GM23248 (cell line): Measurements from ENCODE around the gene CCNG1.

Experiments
- EZH2 ChIP-seq: fragments of 200-600 bp; sonication (generic); IDR thresholded peaks from 2 replicates; pipeline ENCODE4 v1.6.1; 2018; ENCODE audit warnings: antibody characterized with exemption, mild to moderate bottlenecking; ENCODE audit not compliant: insufficient read depth, poor library complexity, severe bottlenecking
- EZH2phosphoT487 ChIP-seq: fragments of 200-600 bp; sonication (generic); IDR thresholded peaks from 2 replicates; pipeline ENCODE4 v1.6.1; 2018; ENCODE audit warnings: antibody characterized with exemption, moderate library complexity, mild to moderate bottlenecking, low read depth; ENCODE audit not compliant: insufficient read depth

DNA sequence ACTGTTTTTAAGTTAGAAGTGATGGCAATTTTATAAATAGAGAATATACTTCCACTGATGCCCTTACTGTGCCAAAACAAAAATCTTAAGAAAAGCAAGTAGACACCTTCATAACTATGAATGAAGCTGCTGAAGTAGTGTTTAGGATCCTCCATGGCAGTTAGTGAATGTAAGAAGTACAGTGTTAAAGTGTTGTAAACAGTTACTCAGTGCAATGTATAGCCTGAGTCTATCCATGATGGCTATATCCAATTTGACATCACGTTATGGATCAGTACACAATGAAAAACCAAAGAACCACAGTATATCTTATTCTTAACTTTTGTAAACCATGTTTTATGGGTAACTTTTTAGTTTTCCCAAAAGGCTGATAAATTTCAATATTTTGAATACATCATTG, 7.1 kb downstream of the CCNG1 start:
- TF ChIP-seq EZH2 (no peak), EZH2phosphoT487 (no peak)
